ENCODE measurements around the gene PPFIA2. TPM values are rescaled to one million over a fixed set of nuclear protein-coding genes. Genes with fewer than 3 reads are reported as not detected.
A peak's percentile ranks its signal among the peaks of the same experiment; 100 is the strongest.

Gene PPFIA2
- total and polyA plus RNA-seq, 3 donors from 2014 or later: 10.5 to 22.1 (median 18.3) TPM

DNA sequence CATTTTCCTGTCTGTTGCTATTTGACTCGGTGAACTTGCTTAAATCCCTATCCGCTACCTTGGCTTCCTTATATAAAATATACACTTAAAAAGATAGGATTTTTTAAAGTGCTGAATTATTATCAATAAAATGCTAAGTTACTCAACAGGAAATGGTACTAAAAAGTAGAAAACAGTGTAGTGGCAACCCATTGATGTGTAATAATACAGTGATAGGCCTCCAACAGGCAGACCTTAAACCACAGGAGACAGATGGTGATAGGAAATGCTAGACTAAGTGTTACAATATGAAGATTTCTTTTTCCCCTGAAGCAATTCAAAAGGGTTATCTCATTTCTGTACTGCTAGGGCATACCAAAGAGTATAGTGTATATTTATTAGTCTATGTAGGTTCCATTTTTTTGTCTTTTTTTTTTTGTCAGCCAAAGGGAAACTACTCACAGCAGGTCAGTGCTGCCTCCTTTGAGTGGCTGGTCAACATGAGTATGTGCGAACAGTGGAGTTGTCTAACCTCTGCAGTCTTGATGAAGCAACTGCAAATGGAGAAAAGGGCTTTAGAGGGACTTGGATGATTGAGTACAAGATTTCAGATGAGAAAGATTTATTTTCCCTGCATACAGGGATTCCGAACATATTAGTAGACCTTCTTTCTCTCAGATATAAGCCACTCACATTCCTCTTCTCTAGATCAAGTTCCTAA lies 497.5 kb downstream of the PPFIA2 start:
- TF ChIP-seq POLR2A (IDR thresholded peaks at IDR 0.05): no peak
- TF ChIP-seq, protein P1, sequence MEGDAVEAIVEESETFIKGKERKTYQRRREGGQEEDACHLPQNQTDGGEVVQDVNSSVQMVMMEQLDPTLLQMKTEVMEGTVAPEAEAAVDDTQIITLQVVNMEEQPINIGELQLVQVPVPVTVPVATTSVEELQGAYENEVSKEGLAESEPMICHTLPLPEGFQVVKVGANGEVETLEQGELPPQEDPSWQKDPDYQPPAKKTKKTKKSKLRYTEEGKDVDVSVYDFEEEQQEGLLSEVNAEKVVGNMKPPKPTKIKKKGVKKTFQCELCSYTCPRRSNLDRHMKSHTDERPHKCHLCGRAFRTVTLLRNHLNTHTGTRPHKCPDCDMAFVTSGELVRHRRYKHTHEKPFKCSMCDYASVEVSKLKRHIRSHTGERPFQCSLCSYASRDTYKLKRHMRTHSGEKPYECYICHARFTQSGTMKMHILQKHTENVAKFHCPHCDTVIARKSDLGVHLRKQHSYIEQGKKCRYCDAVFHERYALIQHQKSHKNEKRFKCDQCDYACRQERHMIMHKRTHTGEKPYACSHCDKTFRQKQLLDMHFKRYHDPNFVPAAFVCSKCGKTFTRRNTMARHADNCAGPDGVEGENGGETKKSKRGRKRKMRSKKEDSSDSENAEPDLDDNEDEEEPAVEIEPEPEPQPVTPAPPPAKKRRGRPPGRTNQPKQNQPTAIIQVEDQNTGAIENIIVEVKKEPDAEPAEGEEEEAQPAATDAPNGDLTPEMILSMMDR (IDR thresholded peaks at IDR 0.05): no peak
- H3K36me3 ChIP-seq (ENCODE audit: low read depth, missing control alignments): no peaks in the 10 kb centered on the region
- no peak overlapping the region for H3K4me3 ChIP-seq
- intact Hi-C loops (cut with DNase I; ENCODE audit: low total_unique reads): no loop called here
- no peaks in the 10 kb centered on the region for H3K4me1 ChIP-seq
- H3K9me3 ChIP-seq: no peaks in the 10 kb centered on the region
- no peak for DNase-seq
- H3K27me3 ChIP-seq: no peaks in the 10 kb centered on the region
- H3K27ac ChIP-seq: no peak overlapping the region
- WGBS, 2 donors: 94% methylated on average over 4 of the region's 4 CpGs

DNA sequence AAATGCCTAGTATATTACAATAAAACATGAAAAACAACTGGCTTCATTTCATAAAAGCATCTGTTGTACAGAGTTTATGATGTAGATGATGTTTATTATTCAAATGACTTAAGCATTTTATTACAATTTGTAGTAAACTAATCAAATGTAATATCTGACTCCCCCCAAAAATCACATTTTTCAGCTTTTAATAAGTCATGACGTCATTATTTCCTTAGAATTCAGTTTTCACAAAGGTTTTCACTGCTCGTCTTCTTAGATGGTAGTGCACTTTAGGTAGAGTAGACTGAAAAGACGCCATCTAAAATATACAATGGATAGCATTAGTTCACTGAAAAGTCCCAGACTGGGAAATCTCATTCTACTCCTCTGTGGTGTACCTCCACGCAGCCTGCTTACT lies 499.8 kb downstream of the PPFIA2 start:
- Histone ChIP-seq H3K4me3 (no peak overlapping the region), H3K4me1 (no peaks in the 10 kb centered on the region), H3K27ac (no peak overlapping the region), H3K36me3 (ENCODE audit: low read depth, missing control alignments) (no peaks in the 10 kb centered on the region), H3K9me3 (no peaks in the 10 kb centered on the region), H3K27me3 (no peaks in the 10 kb centered on the region)
- intact Hi-C loops (cut with DNase I; ENCODE audit: low total_unique reads): no loop called here
- no peak for DNase-seq
- 93 to 96% methylated on average over 4 of the region's 4 CpGs for WGBS, 2 donors
- TF ChIP-seq, protein P1 (IDR thresholded peaks at IDR 0.05): no peak
- TF ChIP-seq POLR2A (IDR thresholded peaks at IDR 0.05): no peak

DNA sequence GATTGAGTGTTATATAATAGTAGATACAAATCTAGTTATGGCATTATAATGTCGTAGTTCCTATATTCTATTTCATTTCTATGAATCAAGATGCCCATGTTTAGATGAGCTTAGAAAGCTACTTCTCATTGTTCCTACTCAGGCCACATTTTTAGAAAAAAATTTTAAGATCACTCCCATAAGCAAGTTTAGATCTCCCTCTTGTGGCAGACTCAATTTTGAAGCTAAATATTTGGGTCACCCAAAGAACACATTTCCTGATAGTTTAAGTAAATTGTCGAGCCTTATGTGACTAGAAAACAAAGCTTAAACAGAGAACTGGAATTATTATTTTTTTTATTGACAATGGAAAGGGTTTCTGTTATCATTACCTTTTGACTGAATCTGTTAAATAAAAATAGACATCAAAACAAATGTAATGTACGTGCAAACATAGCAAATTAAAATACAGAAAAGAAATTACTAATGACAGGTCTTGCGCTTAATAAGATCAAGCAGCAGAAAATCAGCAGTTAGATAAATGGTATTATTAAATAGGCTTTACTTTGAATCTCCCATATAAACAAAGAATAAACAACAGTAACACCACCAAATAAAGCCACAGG lies 501.1 kb downstream of the PPFIA2 start:
- WGBS, 2 donors: 59 to 61% methylated on average over 4 of the region's 4 CpGs
- no peak for DNase-seq
- intact Hi-C loops (cut with DNase I; ENCODE audit: low total_unique reads): no loop called here
- Histone ChIP-seq H3K27me3 (no peaks in the 10 kb centered on the region), H3K9me3 (no peaks in the 10 kb centered on the region), H3K27ac (no peak overlapping the region), H3K4me3 (no peak overlapping the region), H3K4me1 (no peaks in the 10 kb centered on the region), H3K36me3 (ENCODE audit: low read depth, missing control alignments) (no peaks in the 10 kb centered on the region)
- TF ChIP-seq, protein P1 (IDR thresholded peaks at IDR 0.05): peak; percentile 12 to 46 (median 40)
- TF ChIP-seq POLR2A (IDR thresholded peaks at IDR 0.05): no peak

DNA sequence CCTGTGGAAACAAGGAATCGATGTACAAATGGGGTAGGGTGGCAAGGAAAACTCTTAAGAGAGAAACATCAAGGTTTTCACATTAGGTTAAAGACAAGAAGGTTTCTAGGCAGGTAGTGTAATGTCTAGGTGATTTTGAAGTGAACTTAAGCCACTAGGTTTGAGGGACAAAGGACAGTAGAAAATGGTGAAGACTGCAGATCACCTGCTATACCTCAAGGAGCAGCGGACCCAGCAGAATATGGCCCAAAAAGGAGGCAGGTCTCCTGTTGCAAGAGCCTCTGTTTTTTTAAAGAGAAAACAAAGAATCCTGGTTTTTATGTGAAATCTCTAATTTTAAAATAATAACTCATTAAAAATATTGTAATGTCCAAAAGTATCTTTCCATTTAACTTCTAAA lies 503.2 kb downstream of the PPFIA2 start:
- whole genome bisulfite sequencing, 2 donors: 89 to 98% methylated on average over 2 of the region's 2 CpGs
- no peak for TF ChIP-seq POLR2A (IDR thresholded peaks at IDR 0.05)
- TF ChIP-seq, protein P1 (IDR thresholded peaks at IDR 0.05): no peak

More for the DNA sequence above, 503.2 kb downstream of the PPFIA2 start:
- no peak for DNase-seq
- Histone ChIP-seq H3K4me1 (no peaks in the 10 kb centered on the region), H3K4me3 (no peak overlapping the region), H3K36me3 (ENCODE audit: low read depth, missing control alignments) (no peaks in the 10 kb centered on the region), H3K27me3 (no peaks in the 10 kb centered on the region), H3K9me3 (no peaks in the 10 kb centered on the region), H3K27ac (no peak overlapping the region)
- intact Hi-C loops (cut with DNase I; ENCODE audit: low total_unique reads): no loop called here
